ENCODE measurements around the gene ATP6V0A1.

DNA sequence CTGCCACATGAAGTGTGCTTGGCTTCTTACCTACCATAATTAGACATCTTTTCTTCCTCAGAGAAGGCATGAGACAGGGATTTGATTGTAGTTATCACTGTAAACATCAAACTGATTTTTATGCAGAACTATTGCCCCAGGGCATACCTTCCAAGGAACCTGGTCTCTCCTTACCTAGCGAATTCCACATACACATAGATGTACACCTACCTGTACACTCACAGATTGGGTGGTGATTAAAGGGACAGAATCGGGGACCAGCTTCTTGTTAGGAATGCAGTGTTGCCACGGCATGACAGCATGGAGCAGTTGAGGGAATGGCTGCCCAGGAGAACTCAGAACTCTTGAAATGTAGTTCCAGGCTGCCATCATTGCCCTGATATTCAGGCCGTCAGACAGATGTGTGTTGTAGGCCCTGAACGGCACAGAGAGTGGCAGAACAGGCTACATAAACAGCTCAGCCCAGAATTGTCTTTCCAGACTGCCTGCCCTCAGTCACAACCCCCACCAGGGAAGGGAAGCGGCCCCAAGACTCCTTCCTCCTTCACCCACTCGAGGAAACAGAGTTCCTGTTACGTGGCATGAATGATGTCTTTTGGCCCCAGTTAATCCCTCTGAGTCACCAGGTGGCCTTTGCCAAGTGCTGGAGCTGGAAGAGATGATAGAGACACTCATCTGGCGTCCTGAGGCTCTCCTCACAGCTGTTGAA lies 59.5 kb downstream of the ATP6V0A1 start:
- TF ChIP-seq GATA2 (IDR thresholded peaks at IDR 0.05; ENCODE audit: low read depth, low read length) (no peak), GATA3 (IDR thresholded peaks at IDR 0.05; ENCODE audit: low read depth, low read length) (no peak)

Measured in SH-SY5Y (cell line).